ENCODE results near the gene ZDHHC7.

GRCh38 chr16:85045077-85045476, 33.7 kb upstream of the ZDHHC7 start:
- TF ChIP-seq ZBTB7A (IDR thresholded peaks at IDR 0.05; ENCODE audit: borderline replicate concordance, control insufficient read depth, low read depth, low read length) = no peak
- no peak for TF ChIP-seq HLTF (IDR thresholded peaks at IDR 0.05)
- TF ChIP-seq CTCF (IDR thresholded peaks at IDR 0.05 in 2 of 3, conservative IDR thresholded peaks at IDR 0.05 in 1 of 3; ENCODE audit: insufficient read depth in 2 of 3, low read depth in 1 of 3, low read length in 3 of 3) = no peak
- no peak for TF ChIP-seq HDAC6 (IDR thresholded peaks at IDR 0.05; ENCODE audit: low read depth, low read length)
- TF ChIP-seq JUNB (CRISPR knock-in tag; conservative IDR thresholded peaks at IDR 0.05) = no peak
- no peak for TF ChIP-seq RBM22 (IDR thresholded peaks at IDR 0.05; ENCODE audit: low read depth, low read length, poor library complexity, severe bottlenecking)
- TF ChIP-seq TAF1 (IDR thresholded peaks at IDR 0.05; ENCODE audit: control insufficient read depth, extremely low read depth, insufficient read depth, low read length, severe bottlenecking) = no peak
- no peak for TF ChIP-seq KAT7 (CRISPR knock-in tag; IDR thresholded peaks at IDR 0.05; ENCODE audit: borderline replicate concordance)
- TF ChIP-seq MAFF (IDR thresholded peaks at IDR 0.05; ENCODE audit: low read length) = no peak
- no peak for TF ChIP-seq ZBTB8A (IDR thresholded peaks at IDR 0.05; ENCODE audit: partially characterized antibody)
- TF ChIP-seq, protein P1, sequence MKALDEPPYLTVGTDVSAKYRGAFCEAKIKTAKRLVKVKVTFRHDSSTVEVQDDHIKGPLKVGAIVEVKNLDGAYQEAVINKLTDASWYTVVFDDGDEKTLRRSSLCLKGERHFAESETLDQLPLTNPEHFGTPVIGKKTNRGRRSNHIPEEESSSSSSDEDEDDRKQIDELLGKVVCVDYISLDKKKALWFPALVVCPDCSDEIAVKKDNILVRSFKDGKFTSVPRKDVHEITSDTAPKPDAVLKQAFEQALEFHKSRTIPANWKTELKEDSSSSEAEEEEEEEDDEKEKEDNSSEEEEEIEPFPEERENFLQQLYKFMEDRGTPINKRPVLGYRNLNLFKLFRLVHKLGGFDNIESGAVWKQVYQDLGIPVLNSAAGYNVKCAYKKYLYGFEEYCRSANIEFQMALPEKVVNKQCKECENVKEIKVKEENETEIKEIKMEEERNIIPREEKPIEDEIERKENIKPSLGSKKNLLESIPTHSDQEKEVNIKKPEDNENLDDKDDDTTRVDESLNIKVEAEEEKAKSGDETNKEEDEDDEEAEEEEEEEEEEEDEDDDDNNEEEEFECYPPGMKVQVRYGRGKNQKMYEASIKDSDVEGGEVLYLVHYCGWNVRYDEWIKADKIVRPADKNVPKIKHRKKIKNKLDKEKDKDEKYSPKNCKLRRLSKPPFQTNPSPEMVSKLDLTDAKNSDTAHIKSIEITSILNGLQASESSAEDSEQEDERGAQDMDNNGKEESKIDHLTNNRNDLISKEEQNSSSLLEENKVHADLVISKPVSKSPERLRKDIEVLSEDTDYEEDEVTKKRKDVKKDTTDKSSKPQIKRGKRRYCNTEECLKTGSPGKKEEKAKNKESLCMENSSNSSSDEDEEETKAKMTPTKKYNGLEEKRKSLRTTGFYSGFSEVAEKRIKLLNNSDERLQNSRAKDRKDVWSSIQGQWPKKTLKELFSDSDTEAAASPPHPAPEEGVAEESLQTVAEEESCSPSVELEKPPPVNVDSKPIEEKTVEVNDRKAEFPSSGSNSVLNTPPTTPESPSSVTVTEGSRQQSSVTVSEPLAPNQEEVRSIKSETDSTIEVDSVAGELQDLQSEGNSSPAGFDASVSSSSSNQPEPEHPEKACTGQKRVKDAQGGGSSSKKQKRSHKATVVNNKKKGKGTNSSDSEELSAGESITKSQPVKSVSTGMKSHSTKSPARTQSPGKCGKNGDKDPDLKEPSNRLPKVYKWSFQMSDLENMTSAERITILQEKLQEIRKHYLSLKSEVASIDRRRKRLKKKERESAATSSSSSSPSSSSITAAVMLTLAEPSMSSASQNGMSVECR (CRISPR knock-in tag; IDR thresholded peaks at IDR 0.05) = no peak
- no peak for TF ChIP-seq CEBPB (tag; IDR thresholded peaks at IDR 0.05)
- TF ChIP-seq MAFK (IDR thresholded peaks at IDR 0.05; ENCODE audit: low read length) = no peak
- no peak for TF ChIP-seq POLR2A (conservative IDR thresholded peaks at IDR 0.05)

All from K562 (cell line).